ENCODE results near the gene MYT1. TPM values are rescaled to one million over a fixed set of nuclear protein-coding genes. Genes with fewer than 3 reads are reported as not detected.
A peak's percentile ranks its signal among the peaks of the same experiment; 100 is the strongest.

Gene MYT1
- total and polyA plus RNA-seq, 2 of the 13 experiments (the other 11 are each of a cell fraction or from before 2014, with no cell fraction given) = 0.58 to 2.5 TPM

DNA sequence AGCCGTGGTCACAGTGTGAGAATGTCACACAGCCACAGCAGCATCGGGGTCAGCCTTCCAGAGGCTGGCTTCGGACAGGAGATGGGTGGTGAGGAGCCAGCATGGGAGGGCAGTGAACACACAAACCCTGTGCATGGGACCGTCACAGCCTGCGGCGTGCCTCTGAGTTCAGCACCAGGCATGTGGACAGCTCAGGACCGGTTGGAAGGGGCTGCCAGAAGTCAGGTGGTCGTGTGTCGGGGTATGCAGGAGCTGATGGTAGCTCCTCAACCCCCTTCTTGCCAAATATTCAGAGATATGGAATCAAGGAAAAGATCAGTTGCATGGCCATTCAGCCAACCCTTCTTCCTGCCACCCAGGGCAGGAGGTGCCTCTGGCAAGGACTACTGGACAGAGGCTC, 28.2 kb downstream of the MYT1 start (continued):
- TF ChIP-seq, protein P1, sequence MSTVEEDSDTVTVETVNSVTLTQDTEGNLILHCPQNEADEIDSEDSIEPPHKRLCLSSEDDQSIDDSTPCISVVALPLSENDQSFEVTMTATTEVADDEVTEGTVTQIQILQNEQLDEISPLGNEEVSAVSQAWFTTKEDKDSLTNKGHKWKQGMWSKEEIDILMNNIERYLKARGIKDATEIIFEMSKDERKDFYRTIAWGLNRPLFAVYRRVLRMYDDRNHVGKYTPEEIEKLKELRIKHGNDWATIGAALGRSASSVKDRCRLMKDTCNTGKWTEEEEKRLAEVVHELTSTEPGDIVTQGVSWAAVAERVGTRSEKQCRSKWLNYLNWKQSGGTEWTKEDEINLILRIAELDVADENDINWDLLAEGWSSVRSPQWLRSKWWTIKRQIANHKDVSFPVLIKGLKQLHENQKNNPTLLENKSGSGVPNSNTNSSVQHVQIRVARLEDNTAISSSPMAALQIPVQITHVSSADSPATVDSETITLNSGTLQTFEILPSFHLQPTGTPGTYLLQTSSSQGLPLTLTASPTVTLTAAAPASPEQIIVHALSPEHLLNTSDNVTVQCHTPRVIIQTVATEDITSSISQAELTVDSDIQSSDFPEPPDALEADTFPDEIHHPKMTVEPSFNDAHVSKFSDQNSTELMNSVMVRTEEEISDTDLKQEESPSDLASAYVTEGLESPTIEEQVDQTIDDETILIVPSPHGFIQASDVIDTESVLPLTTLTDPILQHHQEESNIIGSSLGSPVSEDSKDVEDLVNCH (CRISPR knock-in tag; IDR thresholded peaks at IDR 0.05) = no peak
- TF ChIP-seq, protein P2, sequence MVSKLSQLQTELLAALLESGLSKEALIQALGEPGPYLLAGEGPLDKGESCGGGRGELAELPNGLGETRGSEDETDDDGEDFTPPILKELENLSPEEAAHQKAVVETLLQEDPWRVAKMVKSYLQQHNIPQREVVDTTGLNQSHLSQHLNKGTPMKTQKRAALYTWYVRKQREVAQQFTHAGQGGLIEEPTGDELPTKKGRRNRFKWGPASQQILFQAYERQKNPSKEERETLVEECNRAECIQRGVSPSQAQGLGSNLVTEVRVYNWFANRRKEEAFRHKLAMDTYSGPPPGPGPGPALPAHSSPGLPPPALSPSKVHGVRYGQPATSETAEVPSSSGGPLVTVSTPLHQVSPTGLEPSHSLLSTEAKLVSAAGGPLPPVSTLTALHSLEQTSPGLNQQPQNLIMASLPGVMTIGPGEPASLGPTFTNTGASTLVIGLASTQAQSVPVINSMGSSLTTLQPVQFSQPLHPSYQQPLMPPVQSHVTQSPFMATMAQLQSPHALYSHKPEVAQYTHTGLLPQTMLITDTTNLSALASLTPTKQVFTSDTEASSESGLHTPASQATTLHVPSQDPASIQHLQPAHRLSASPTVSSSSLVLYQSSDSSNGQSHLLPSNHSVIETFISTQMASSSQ (IDR thresholded peaks at IDR 0.05; ENCODE audit: low read depth) = no peak
- TF ChIP-seq, protein P2 (CRISPR knock-in tag; IDR thresholded peaks at IDR 0.05; ENCODE audit: borderline replicate concordance) = no peak
- no peak for TF ChIP-seq GMEB1 (CRISPR knock-in tag; IDR thresholded peaks at IDR 0.05; ENCODE audit: borderline replicate concordance)
- 0 out of 2 replicates have a peak, but pooled peaks have one; percentile 50 for TF ChIP-seq ZNF232 (CRISPR knock-in tag; IDR thresholded peaks at IDR 0.05; ENCODE audit: borderline replicate concordance)
- TF ChIP-seq ZNF335 (CRISPR knock-in tag; IDR thresholded peaks at IDR 0.05) = peak; percentile 54; the same call in 1 of the 2 replicates
- TF ChIP-seq NFE2L1 (CRISPR knock-in tag; IDR thresholded peaks at IDR 0.05; ENCODE audit: borderline replicate concordance) = peak; percentile 72; the same call in 1 of the 2 replicates
- TF ChIP-seq ZNF800 (CRISPR knock-in tag; IDR thresholded peaks at IDR 0.05) = no peak
- TF ChIP-seq HOXD1 (CRISPR knock-in tag; IDR thresholded peaks at IDR 0.05) = 0 out of 2 replicates have a peak, but pooled peaks have one; percentile 29
- TF ChIP-seq ZBTB7A (CRISPR knock-in tag; IDR thresholded peaks at IDR 0.05) = peak; percentile 87; the same call in 1 of the 2 replicates
- no peak for TF ChIP-seq NR2F6 (IDR thresholded peaks at IDR 0.05)
- no peak for TF ChIP-seq NR2F6 (CRISPR knock-in tag; IDR thresholded peaks at IDR 0.05)
- no peak for TF ChIP-seq GZF1 (CRISPR knock-in tag; IDR thresholded peaks at IDR 0.05)
- TF ChIP-seq, protein P3, sequence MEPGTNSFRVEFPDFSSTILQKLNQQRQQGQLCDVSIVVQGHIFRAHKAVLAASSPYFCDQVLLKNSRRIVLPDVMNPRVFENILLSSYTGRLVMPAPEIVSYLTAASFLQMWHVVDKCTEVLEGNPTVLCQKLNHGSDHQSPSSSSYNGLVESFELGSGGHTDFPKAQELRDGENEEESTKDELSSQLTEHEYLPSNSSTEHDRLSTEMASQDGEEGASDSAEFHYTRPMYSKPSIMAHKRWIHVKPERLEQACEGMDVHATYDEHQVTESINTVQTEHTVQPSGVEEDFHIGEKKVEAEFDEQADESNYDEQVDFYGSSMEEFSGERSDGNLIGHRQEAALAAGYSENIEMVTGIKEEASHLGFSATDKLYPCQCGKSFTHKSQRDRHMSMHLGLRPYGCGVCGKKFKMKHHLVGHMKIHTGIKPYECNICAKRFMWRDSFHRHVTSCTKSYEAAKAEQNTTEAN (CRISPR knock-in tag; conservative IDR thresholded peaks at IDR 0.05) = no peak
- no peak for TF ChIP-seq ZFP37 (CRISPR knock-in tag; IDR thresholded peaks at IDR 0.05; ENCODE audit: borderline replicate concordance)
- TF ChIP-seq ZMAT5 (CRISPR knock-in tag; IDR thresholded peaks at IDR 0.05; ENCODE audit: borderline replicate concordance, low read depth) = peak; percentile 29; the same call in 1 of the 2 replicates
- no peak for TF ChIP-seq LCORL (IDR thresholded peaks at IDR 0.05)
- no peak for TF ChIP-seq LCORL (CRISPR knock-in tag; IDR thresholded peaks at IDR 0.05)

All from HepG2 (cell line).